Thoracic aorta (tissue), 2 donors: ENCODE results near the gene RAPGEF3. TPM values are rescaled to one million over a fixed set of nuclear protein-coding genes. Genes with fewer than 3 reads are reported as not detected.

Source experiments
- ATAC-seq: fragments of 150-250 bp; one replicate; pipeline ENCODE4 v1.8.0; 2017; ENCODE audit warnings: low read depth; ENCODE audit not compliant: insufficient number of reproducible peaks, low FRiP score
- DNase-seq: peaks from one replicate; pipeline ENCODE4 v3.0.0-alpha.2; 2020; ENCODE audit warnings: low spot score
- H3K27ac ChIP-seq, 2 donors: fragments of 200-600 bp; sonication (generic); 1 replicate in 1 of 2; 2 replicates in 1 of 2; pipeline ENCODE4 v1.5.1; 2016; ENCODE audit warnings: mild to moderate bottlenecking in 2 of 2, moderate library complexity in 2 of 2
- H3K27me3 ChIP-seq: fragments of 200-600 bp; sonication (generic); replicated peaks from 2 replicates; pipeline ENCODE4 v1.6.0; 2016; ENCODE audit warnings: mild to moderate bottlenecking; ENCODE audit not compliant: insufficient read depth
- H3K36me3 ChIP-seq: fragments of 200-600 bp; sonication (generic); one replicate; pipeline ENCODE4 v1.5.1; 2016
- H3K4me1 ChIP-seq, 2 donors: fragments of 200-600 bp; sonication (generic); 1 replicate in 1 of 2; 2 replicates in 1 of 2; pipeline versions ENCODE4 v1.5.1 to v1.6.0; 2016; ENCODE audit warnings: low read depth in 2 of 2, mild to moderate bottlenecking in 1 of 2; ENCODE audit not compliant: control insufficient read depth in 1 of 2
- H3K4me3 ChIP-seq: fragments of 200-600 bp; sonication (generic); 2 replicates; pipeline ENCODE4 v1.5.1; 2016; ENCODE audit warnings: mild to moderate bottlenecking
- H3K9me3 ChIP-seq: fragments of 200-600 bp; sonication (generic); 2 replicates; pipeline ENCODE4 v1.5.1; 2016
- total RNA-seq, 2 donors: library from RNA; depleted of rRNA; stranded (reverse); fragments of >200 nt; gene quantifications; one replicate each; pipeline versions ENCODE4 v1.1.0 to v1.2.3, GENCODE V29; 2016
- TF ChIP-seq, protein P1 (sequence below): fragments of 200-600 bp; sonication (generic); IDR thresholded peaks from one replicate; pipeline ENCODE4 v1.5.1; 2019; ENCODE audit warnings: antibody characterized with exemption

The RAPGEF3 gene
- total RNA-seq, 2 donors from 2014 or later = 40.9 to 77.4 TPM

DNA sequence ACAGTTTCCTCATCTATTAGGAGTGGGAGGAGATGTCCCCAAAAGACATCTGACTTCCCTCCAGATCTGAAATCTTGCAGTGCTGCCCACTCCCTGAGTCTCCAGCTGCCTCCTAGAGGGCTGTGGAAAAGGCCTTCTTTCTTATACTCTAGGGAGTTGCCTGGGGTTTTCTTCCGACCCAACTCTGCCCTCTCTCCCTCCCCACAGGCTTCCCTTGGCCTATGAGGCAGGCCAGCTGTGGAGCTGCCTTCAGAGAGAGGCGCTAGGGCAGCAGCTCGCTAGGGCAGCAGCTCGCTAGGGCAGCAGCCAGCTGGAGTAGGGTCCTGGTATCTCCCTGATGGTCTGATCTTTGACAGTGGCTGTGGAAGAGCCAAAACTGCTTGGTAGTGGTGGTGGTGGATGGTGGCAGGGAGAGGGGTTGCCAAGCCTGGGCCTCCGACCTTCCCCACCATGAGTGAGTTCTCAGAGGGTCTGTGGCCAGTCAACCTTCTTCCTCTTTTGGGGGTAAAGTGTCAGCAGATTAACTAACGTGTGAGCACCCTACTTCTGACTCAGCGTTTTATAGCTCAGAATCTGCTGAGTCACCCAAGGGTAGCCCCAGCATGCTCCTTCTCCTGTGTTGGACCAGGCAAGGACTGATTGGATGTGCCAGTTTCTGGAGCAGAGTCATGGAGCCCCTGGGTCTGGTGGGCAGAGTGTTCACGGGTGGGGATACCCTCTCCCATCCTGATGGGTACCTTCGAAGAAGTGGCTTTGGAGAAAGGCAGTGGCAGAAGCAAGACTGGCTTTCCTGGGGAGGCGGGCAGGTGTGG, 16.6 kb upstream of the RAPGEF3 start:
- TF ChIP-seq, protein P1, sequence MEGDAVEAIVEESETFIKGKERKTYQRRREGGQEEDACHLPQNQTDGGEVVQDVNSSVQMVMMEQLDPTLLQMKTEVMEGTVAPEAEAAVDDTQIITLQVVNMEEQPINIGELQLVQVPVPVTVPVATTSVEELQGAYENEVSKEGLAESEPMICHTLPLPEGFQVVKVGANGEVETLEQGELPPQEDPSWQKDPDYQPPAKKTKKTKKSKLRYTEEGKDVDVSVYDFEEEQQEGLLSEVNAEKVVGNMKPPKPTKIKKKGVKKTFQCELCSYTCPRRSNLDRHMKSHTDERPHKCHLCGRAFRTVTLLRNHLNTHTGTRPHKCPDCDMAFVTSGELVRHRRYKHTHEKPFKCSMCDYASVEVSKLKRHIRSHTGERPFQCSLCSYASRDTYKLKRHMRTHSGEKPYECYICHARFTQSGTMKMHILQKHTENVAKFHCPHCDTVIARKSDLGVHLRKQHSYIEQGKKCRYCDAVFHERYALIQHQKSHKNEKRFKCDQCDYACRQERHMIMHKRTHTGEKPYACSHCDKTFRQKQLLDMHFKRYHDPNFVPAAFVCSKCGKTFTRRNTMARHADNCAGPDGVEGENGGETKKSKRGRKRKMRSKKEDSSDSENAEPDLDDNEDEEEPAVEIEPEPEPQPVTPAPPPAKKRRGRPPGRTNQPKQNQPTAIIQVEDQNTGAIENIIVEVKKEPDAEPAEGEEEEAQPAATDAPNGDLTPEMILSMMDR = no peak
- no peaks in the 10 kb centered on the region for H3K36me3 ChIP-seq
- H3K27me3 ChIP-seq = no peaks in the 10 kb centered on the region
- no peaks in the 10 kb centered on the region for H3K9me3 ChIP-seq
- peak overlapping the region; percentile 62 to 78 for H3K27ac ChIP-seq
- peak overlapping the region; percentile 27 for H3K4me3 ChIP-seq
- peaks cover 54 to 68% of the 10 kb centered on the region in 2 donors for H3K4me1 ChIP-seq
- no peak for ATAC-seq
- DNase-seq = no peak

DNA sequence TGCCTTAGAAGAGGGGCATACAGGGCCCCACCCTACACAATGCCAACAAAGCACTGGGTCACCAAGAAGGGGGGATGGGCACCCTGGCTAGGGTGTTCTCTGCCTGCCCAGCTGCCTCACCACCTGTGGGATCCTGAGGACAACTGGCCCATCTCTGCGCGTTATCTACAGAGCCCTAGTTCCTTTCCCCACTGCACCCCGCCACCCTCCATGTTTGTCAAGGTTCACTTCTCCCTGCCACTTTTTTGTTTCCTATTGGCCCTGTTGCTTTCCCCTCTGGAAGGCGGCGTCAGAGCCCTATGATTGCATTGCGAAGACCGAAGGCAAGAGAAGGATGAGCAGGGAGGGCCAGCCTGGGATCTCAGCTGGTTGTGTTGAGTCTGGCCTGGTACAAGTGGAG, 16.0 kb upstream of the RAPGEF3 start:
- Histone ChIP-seq H3K36me3 (no peaks in the 10 kb centered on the region), H3K4me3 (peak overlapping the region; percentile 95), H3K9me3 (no peaks in the 10 kb centered on the region), H3K4me1 (peaks cover 54 to 67% of the 10 kb centered on the region in 2 donors), H3K27ac (peak overlapping the region; percentile 62 to 78), H3K27me3 (no peaks in the 10 kb centered on the region)
- TF ChIP-seq, protein P1 = no peak
- no peak for DNase-seq
- no peak for ATAC-seq

DNA sequence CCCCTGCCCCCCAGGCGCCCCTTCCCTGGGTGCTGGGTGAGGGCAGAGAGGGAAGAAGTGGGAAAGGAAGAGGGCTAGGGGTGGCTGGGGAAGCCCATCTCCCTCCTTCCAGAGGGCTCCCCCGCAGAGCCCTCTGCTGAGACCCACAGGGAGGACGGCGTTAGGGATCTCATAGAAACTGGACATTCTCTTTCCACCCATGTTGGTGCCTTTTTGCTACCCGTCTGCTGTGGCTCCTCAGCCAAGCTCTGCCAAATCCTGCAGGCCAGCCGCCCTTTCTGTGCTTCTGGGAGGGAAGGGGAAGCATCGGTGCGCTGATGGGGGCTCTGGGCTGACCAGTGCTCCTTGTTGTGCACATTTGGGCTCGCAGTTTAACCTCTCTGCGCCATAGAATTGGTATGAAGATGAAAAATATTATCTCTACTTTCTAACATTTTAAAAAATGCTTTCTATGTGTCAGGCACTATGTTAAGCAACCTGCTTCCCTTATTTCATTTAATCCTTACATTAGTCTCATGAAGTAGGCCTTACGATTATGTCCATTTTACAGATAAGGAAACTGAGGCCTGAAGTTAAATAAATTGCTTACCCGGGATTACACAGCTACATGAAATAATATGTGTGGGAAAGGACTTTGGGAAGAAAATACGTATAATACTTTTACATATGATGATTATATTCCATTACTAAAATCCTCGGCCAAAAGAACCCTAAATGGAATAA, 15.3 kb upstream of the RAPGEF3 start:
- Histone ChIP-seq H3K4me1 (peaks cover 53 to 61% of the 10 kb centered on the region in 2 donors), H3K27me3 (no peaks in the 10 kb centered on the region), H3K27ac (peak overlapping the region; percentile 74 to 81), H3K36me3 (no peaks in the 10 kb centered on the region), H3K4me3 (peak overlapping the region; percentile 95), H3K9me3 (no peaks in the 10 kb centered on the region)
- no peak for ATAC-seq
- TF ChIP-seq, protein P1 = no peak
- no peak for DNase-seq

DNA sequence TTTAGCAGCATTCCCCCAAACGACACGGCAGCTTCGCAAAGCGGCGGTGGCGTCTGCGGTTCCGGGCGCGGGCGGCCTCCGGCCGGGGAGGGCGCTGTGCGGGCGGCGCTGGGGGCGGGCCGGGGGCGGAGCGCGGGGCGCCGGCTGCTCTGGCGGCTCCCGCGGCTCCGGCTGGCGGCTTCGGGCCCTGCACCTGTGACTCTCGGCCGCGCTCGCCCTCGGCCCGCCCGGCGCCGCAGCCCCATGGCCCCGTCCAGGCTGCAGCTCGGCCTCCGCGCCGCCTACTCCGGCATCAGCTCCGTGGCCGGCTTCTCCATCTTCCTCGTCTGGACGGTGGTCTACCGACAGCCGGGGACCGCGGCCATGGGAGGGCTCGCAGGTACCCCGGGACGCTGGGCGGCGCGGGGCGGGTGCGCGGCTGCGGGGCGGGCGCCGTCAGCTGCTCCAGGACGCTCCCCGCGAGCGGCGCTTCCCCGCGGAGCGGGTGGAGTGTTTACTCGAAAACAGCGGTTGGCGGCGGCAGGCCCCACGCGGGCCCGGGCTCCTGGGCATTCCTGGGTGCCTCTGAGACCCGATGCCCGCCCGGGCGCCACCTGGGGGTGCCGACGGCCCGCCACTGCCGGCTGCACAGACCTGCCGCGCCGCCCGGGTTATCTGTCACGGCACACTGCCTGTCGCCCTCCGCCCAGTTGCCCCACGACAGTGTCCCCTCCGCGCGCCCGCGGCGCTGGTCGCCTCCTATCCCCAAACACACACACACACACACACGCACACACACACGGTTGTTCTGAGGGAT, 14.6 kb upstream of the RAPGEF3 start, which contains the start of gene SLC48A1:
Gene SLC48A1, plus strand, starts transcription at position 177 of the 796 bp plus-strand sequence. Its CDS starts 67 bp downstream, at position 244.
- Histone ChIP-seq H3K4me3 (peak within 1 kb of the TSS; percentile 95), H3K27ac (peak within 1 kb of the TSS; percentile 74 to 81), H3K9me3 (no peaks in the 10 kb centered on the region), H3K4me1 (peaks cover 45 to 53% of the 10 kb centered on the region in 2 donors), H3K27me3 (no peaks in the 10 kb centered on the region), H3K36me3 (no peaks in the 10 kb centered on the region)
- ATAC-seq = peak; percentile 37
- DNase-seq = no peak
- TF ChIP-seq, protein P1 = no peak
